Osteoblast (primary cell): Measurements from ENCODE around the gene TMPRSS2. TPM values are rescaled to one million over a fixed set of nuclear protein-coding genes. Genes with fewer than 3 reads are reported as not detected.

Experiments
- DNase-seq: peaks from one replicate; pipeline ENCODE4 v3.0.0; 2011; ENCODE audit warnings: low spot score, mixed read lengths; ENCODE audit not compliant: insufficient read length; ENCODE audit errors: missing footprints
- H2AFZ ChIP-seq: 2 replicates; pipeline ENCODE4 v1.6.0; 2011; ENCODE audit warnings: mild to moderate bottlenecking, low read length
- H3K27ac ChIP-seq: 2 replicates; pipeline ENCODE4 v1.5.1; 2011; ENCODE audit warnings: mild to moderate bottlenecking, low read depth, low read length, moderate library complexity
- H3K27me3 ChIP-seq: 2 replicates; pipeline ENCODE4 v1.6.0; 2012; ENCODE audit warnings: mild to moderate bottlenecking, control low read depth, inconsistent platforms, low read length, moderate library complexity; ENCODE audit not compliant: insufficient read depth
- H3K36me3 ChIP-seq: 2 replicates; pipeline ENCODE4 v1.5.1; 2011; ENCODE audit warnings: mild to moderate bottlenecking, low read length, control low read depth, moderate library complexity; ENCODE audit not compliant: insufficient read depth
- H3K4me1 ChIP-seq: 2 replicates; pipeline ENCODE4 v1.5.1; 2011; ENCODE audit warnings: mild to moderate bottlenecking, low read length, control low read depth, moderate library complexity; ENCODE audit not compliant: insufficient read depth
- H3K4me2 ChIP-seq: 2 replicates; pipeline ENCODE4 v1.6.0; 2011; ENCODE audit warnings: mild to moderate bottlenecking, low read length; ENCODE audit not compliant: insufficient read depth
- H3K4me3 ChIP-seq: fragments of 200-600 bp; sonication (generic); 3 replicates; pipeline ENCODE4 v1.5.1; 2012; ENCODE audit warnings: mild to moderate bottlenecking, low read length, inconsistent platforms; ENCODE audit not compliant: insufficient read depth
- H3K79me2 ChIP-seq: 2 replicates; pipeline ENCODE4 v1.6.0; 2012; ENCODE audit warnings: mild to moderate bottlenecking, low read length, control low read depth, inconsistent platforms; ENCODE audit not compliant: insufficient read depth
- H3K9me3 ChIP-seq: 2 replicates; pipeline ENCODE4 v1.5.1; 2011; ENCODE audit warnings: low read depth, low read length, control low read depth
- H4K20me1 ChIP-seq: 2 replicates; pipeline ENCODE4 v1.6.0; 2012; ENCODE audit warnings: mild to moderate bottlenecking, low read length, control low read depth; ENCODE audit not compliant: insufficient read depth
- CTCF ChIP-seq: IDR thresholded peaks from 2 replicates; pipeline ENCODE4 v1.5.1; 2011; ENCODE audit warnings: mild to moderate bottlenecking, low read depth, low read length, moderate library complexity; ENCODE audit errors: extremely low read depth
- total RNA-seq: library from RNA; depleted of rRNA; stranded (reverse); fragments of >200 nt; gene quantifications from 2 replicates; pipeline ENCODE4 v1.2.3, GENCODE V29; 2012

The TMPRSS2 gene
- total RNA-seq, 1 donor: not detected

GRCh38 chr21:41509733-41510132, 1.8 kb upstream of the TMPRSS2 start:
- DNase-seq: no peak
- H3K27me3 ChIP-seq: peaks cover 37% of the 10 kb centered on the region
- H3K36me3 ChIP-seq: no peaks in the 10 kb centered on the region
- H4K20me1 ChIP-seq: no peaks in the 10 kb centered on the region
- H3K4me1 ChIP-seq: no peaks in the 10 kb centered on the region
- H3K27ac ChIP-seq: no peak overlapping the region
- no peaks in the 10 kb centered on the region for H3K9me3 ChIP-seq
- no peak overlapping the region for H3K4me3 ChIP-seq
- no peaks in the 10 kb centered on the region for H3K79me2 ChIP-seq
- no peak overlapping the region for H2AFZ ChIP-seq
- no peak overlapping the region for H3K4me2 ChIP-seq
- TF ChIP-seq CTCF: no peak

GRCh38 chr21:41509145-41509496, 1.2 kb upstream of the TMPRSS2 start:
- Histone ChIP-seq H2AFZ (no peak overlapping the region), H3K9me3 (no peaks in the 10 kb centered on the region), H3K36me3 (no peaks in the 10 kb centered on the region), H3K27me3 (peaks cover 41% of the 10 kb centered on the region), H4K20me1 (no peaks in the 10 kb centered on the region), H3K27ac (no peak overlapping the region), H3K4me2 (no peak overlapping the region), H3K4me1 (no peaks in the 10 kb centered on the region), H3K79me2 (no peaks in the 10 kb centered on the region), H3K4me3 (no peak overlapping the region)
- no peak for TF ChIP-seq CTCF
- no peak for DNase-seq

- H3K9me3 ChIP-seq: no peaks in the 10 kb centered on the region
- no peak overlapping the region for H2AFZ ChIP-seq
- H4K20me1 ChIP-seq: no peaks in the 10 kb centered on the region
- H3K27me3 ChIP-seq: peaks cover 41% of the 10 kb centered on the region
- H3K79me2 ChIP-seq: no peaks in the 10 kb centered on the region
- no peaks in the 10 kb centered on the region for H3K36me3 ChIP-seq
- no peak overlapping the region for H3K4me2 ChIP-seq
- H3K27ac ChIP-seq: no peak overlapping the region
- H3K4me3 ChIP-seq: no peak overlapping the region
- peak; percentile 45 for DNase-seq
- no peaks in the 10 kb centered on the region for H3K4me1 ChIP-seq
- no peak for TF ChIP-seq CTCF
Measured at GRCh38 chr21:41508415-41509144, 622 bp upstream of the TMPRSS2 start.

GRCh38 chr21:41506611-41507520, 1.1 kb downstream of the TMPRSS2 start:
- H3K79me2 ChIP-seq: no peaks in the 10 kb centered on the region
- peak; percentile 43 for DNase-seq
- no peak for TF ChIP-seq CTCF
- H3K36me3 ChIP-seq: no peaks in the 10 kb centered on the region
- H3K27ac ChIP-seq: no peak overlapping the region
- no peaks in the 10 kb centered on the region for H3K9me3 ChIP-seq
- H3K4me2 ChIP-seq: no peak overlapping the region
- no peaks in the 10 kb centered on the region for H4K20me1 ChIP-seq
- H3K4me3 ChIP-seq: no peak overlapping the region
- H2AFZ ChIP-seq: no peak overlapping the region
- H3K27me3 ChIP-seq: peaks cover 41% of the 10 kb centered on the region
- H3K4me1 ChIP-seq: no peaks in the 10 kb centered on the region
